Uterus (tissue), 4 donors: ENCODE results near the gene RPLP2. TPM values are rescaled to one million over a fixed set of nuclear protein-coding genes. Genes with fewer than 3 reads are reported as not detected.

ENCODE experiments used
- DNase-seq, 2 donors: peaks; one replicate each; pipeline ENCODE4 v3.0.0-alpha.2; 2019 to 2020
- H3K27ac ChIP-seq, 2 donors: fragments of 200-600 bp; sonication (generic); 1 replicate in 1 of 2; 2 replicates in 1 of 2; pipeline ENCODE4 v1.5.1; 2016 to 2018
- H3K27me3 ChIP-seq, 2 donors: fragments of 200-600 bp; sonication (generic); one replicate each; pipeline ENCODE4 v1.5.1; 2018 to 2019; ENCODE audit warnings: control low read depth in 1 of 2
- H3K36me3 ChIP-seq, 2 donors: fragments of 200-600 bp; sonication (generic); one replicate each; pipeline ENCODE4 v1.5.1; 2019; ENCODE audit warnings: control low read depth in 1 of 2
- H3K4me1 ChIP-seq, 2 donors: fragments of 200-600 bp; sonication (generic); one replicate each; pipeline ENCODE4 v1.5.1; 2018 to 2019; ENCODE audit warnings: control low read depth in 1 of 2
- H3K4me3 ChIP-seq, 2 donors: fragments of 200-600 bp; sonication (generic); 1 replicate in 1 of 2; 2 replicates in 1 of 2; pipeline ENCODE4 v1.5.1; 2018 to 2019; ENCODE audit warnings: mild to moderate bottlenecking in 1 of 2
- H3K9me3 ChIP-seq, 2 donors: fragments of 200-600 bp; sonication (generic); one replicate each; pipeline ENCODE4 v1.5.1; 2019; ENCODE audit warnings: control low read depth in 1 of 2
- POLR2A ChIP-seq, 2 donors: fragments of 450-650 bp; IDR thresholded peaks; one replicate each; pipeline ENCODE4 v1.6.1; 2016; ENCODE audit warnings: antibody characterized with exemption in 2 of 2, mild to moderate bottlenecking in 1 of 2, moderate library complexity in 1 of 2
- intact Hi-C: fragments of 100-400 bp; cut with DNase I; formaldehyde crosslinking; loops from one replicate; pipeline ENCODE4 v1.15.1; 2023; ENCODE audit warnings: low total_unique reads
- total RNA-seq, 4 donors: library from RNA; depleted of rRNA in 3 of 4; stranded (reverse); fragments of >200 nt in 3 of 4; gene quantifications; one replicate each; pipeline versions ENCODE4 v1.1.0 to v1.2.4, GENCODE V29; 2014 to 2023
- TF ChIP-seq, protein P1 (sequence below), 4 experiments: fragments of 200-600 bp in 2 of 4; fragments of 450-650 bp in 2 of 4; sonication (generic) in 2 of 4; IDR thresholded peaks; one replicate each; pipeline ENCODE4 v1.5.1; 2016 to 2019; ENCODE audit warnings: antibody characterized with exemption in 4 of 4, mild to moderate bottlenecking in 2 of 4, moderate library complexity in 1 of 4
- donor health status: DM: yes; HTN: yes; CAD: no.

The RPLP2 gene
- total RNA-seq, 4 donors from 2014 or later = 100 to 1,968 (median 496) TPM

GRCh38 chr11:845872-846495 lies 36.2 kb downstream of the RPLP2 start:
- Histone ChIP-seq H3K27me3 (no peaks in the 10 kb centered on the region), H3K36me3 (no peaks in the 10 kb centered on the region), H3K27ac (peak overlapping the region; percentile 95 to 97), H3K4me3 (no peak overlapping the region), H3K9me3 (no peaks in the 10 kb centered on the region), H3K4me1 (peaks cover 16 to 39% of the 10 kb centered on the region in 2 donors)
- TF ChIP-seq, protein P1, sequence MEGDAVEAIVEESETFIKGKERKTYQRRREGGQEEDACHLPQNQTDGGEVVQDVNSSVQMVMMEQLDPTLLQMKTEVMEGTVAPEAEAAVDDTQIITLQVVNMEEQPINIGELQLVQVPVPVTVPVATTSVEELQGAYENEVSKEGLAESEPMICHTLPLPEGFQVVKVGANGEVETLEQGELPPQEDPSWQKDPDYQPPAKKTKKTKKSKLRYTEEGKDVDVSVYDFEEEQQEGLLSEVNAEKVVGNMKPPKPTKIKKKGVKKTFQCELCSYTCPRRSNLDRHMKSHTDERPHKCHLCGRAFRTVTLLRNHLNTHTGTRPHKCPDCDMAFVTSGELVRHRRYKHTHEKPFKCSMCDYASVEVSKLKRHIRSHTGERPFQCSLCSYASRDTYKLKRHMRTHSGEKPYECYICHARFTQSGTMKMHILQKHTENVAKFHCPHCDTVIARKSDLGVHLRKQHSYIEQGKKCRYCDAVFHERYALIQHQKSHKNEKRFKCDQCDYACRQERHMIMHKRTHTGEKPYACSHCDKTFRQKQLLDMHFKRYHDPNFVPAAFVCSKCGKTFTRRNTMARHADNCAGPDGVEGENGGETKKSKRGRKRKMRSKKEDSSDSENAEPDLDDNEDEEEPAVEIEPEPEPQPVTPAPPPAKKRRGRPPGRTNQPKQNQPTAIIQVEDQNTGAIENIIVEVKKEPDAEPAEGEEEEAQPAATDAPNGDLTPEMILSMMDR (IDR thresholded peaks at IDR 0.05) = no peak
- no peak for TF ChIP-seq POLR2A (IDR thresholded peaks at IDR 0.05)
- no peak for DNase-seq
- intact Hi-C loops = no loop called here

GRCh38 chr11:846496-847098 lies 36.8 kb downstream of the RPLP2 start:
- TF ChIP-seq POLR2A (IDR thresholded peaks at IDR 0.05) = no peak
- TF ChIP-seq, protein P1 (IDR thresholded peaks at IDR 0.05) = no peak
- peaks cover 10 to 36% of the 10 kb centered on the region in 2 donors for H3K4me1 ChIP-seq
- no peaks in the 10 kb centered on the region for H3K27me3 ChIP-seq
- no peaks in the 10 kb centered on the region for H3K36me3 ChIP-seq
- intact Hi-C loops = no loop called here
- no peak overlapping the region for H3K4me3 ChIP-seq
- no peaks in the 10 kb centered on the region for H3K9me3 ChIP-seq
- no peak for DNase-seq
- H3K27ac ChIP-seq = peak overlapping the region in 1 of 2 donors; percentile 95

DNA sequence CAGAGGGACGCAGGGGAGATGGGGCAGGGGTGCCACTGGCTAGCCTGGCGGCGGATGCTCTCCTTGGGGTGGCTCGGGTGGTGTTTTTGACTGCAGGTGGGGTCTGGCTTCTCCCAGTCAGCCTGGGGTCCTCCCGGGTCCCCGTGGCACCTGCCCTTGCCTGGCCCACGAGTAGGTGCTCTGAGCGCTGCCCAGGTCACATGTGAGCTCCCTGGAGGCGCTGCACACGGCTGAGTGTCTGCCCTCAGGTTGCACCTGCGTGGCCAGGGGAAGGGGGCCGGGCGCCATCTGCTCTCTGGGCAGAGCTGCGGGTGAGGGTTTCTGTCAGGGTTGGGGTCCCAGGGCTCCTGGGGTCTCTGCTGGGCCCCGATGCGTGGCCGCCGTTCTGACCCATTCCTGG lies 38.1 kb downstream of the RPLP2 start:
- H3K36me3 ChIP-seq = no peaks in the 10 kb centered on the region
- H3K4me1 ChIP-seq = peaks cover 10 to 36% of the 10 kb centered on the region in 2 donors
- H3K27me3 ChIP-seq = no peaks in the 10 kb centered on the region
- H3K27ac ChIP-seq = peak overlapping the region in 1 of 2 donors; percentile 69
- intact Hi-C loops = no loop called here
- no peak for DNase-seq
- no peak for TF ChIP-seq POLR2A (IDR thresholded peaks at IDR 0.05)
- TF ChIP-seq, protein P1 (IDR thresholded peaks at IDR 0.05) = no peak
- H3K4me3 ChIP-seq = no peak overlapping the region
- H3K9me3 ChIP-seq = no peaks in the 10 kb centered on the region

DNA sequence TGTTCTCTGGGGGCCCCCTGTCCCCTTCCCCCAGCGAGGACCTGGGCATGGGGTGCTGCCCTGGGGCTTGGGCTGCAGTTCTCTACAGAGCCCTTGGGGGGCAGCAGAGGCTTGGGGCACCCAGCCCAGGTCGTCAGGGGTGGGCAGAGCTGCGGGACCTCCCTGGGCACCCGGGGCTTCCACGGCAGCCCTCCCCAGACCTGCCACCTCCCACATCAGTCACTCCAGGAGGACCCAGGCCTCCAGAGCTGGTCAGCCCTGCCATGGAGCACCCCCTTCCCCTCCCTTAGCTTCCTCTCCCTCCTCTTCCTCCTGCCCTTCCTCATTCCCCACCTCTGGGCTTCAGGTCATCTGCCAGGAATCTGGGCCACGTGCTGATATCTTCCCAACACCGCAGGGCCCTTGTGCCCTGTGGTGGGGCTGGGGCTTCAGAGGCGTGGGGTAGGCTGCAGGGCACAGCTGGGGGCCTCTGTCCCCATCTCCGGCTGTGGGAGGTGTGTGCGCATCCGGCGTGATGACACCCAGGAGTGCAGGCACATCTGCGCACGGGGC lies 38.7 kb downstream of the RPLP2 start:
- no peak for DNase-seq
- TF ChIP-seq, protein P1 (IDR thresholded peaks at IDR 0.05) = peak; percentile 65 to 89 (median 82)
- TF ChIP-seq POLR2A (IDR thresholded peaks at IDR 0.05) = no peak
- H3K4me3 ChIP-seq = no peak overlapping the region
- H3K36me3 ChIP-seq = no peaks in the 10 kb centered on the region
- H3K9me3 ChIP-seq = no peaks in the 10 kb centered on the region
- peak overlapping the region in 1 of 2 donors; percentile 69 for H3K27ac ChIP-seq
- no peaks in the 10 kb centered on the region for H3K27me3 ChIP-seq
- peaks cover 10 to 36% of the 10 kb centered on the region in 2 donors for H3K4me1 ChIP-seq
- intact Hi-C loops = no loop called here
